SH-SY5Y (cell line): ENCODE measurements around the gene GALNT1.

Experiments
- GATA2 ChIP-seq: IDR thresholded peaks from 2 replicates; pipeline ENCODE4 v1.6.1; 2011; ENCODE audit warnings: mild to moderate bottlenecking, low read depth, low read length
- GATA3 ChIP-seq: IDR thresholded peaks from 2 replicates; pipeline ENCODE4 v1.6.1; 2011; ENCODE audit warnings: low read depth, mild to moderate bottlenecking, low read length, moderate library complexity

GRCh38 chr18:35547008-35547605 is 34.4 kb upstream of the GALNT1 start:
- TF ChIP-seq GATA2 (no peak), GATA3 (no peak)
